C4-2B (cell line): ENCODE results near the gene GMPR2.

Experiments
- H3K27ac ChIP-seq: fragments of 450-650 bp; 2 replicates; pipeline ENCODE4 v1.5.1; 2017
- CTCF ChIP-seq: fragments of 450-650 bp; conservative IDR thresholded peaks from 2 replicates; pipeline ENCODE4 v1.5.1; 2017; ENCODE audit warnings: mild to moderate bottlenecking
- ZFX ChIP-seq: fragments of 450-650 bp; IDR thresholded peaks from 2 replicates; pipeline ENCODE4 v1.6.1; 2017

GMPR2 gene

DNA sequence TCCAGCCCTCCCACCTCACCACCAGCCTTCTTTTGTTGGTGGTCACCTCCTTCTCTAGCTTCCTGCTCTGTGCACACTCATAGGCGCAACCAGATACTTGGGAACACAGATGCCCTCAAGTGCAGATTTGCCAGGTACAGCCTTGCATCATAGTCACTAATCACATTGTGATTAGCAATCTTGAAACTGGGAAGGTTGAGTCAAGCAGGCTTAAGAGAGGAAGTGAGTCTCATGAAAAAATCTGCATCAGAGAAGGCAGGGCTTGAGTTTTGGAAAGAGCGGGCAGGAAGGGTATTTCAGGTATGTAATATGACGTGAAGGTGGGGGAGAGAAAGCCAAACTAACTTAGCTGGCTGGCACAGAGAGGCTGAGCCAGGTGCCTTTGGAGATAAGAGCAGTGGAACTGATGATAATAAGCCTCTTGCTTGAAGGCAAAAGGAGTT is 41.4 kb downstream of the GMPR2 start:
- TF ChIP-seq CTCF, result no peak
- TF ChIP-seq ZFX, result no peak
- no peak overlapping the region for H3K27ac ChIP-seq

GRCh38 chr14:24277071-24277470 is 44.3 kb downstream of the GMPR2 start:
- no peak overlapping the region for H3K27ac ChIP-seq
- TF ChIP-seq ZFX (no peak), CTCF (no peak)

DNA sequence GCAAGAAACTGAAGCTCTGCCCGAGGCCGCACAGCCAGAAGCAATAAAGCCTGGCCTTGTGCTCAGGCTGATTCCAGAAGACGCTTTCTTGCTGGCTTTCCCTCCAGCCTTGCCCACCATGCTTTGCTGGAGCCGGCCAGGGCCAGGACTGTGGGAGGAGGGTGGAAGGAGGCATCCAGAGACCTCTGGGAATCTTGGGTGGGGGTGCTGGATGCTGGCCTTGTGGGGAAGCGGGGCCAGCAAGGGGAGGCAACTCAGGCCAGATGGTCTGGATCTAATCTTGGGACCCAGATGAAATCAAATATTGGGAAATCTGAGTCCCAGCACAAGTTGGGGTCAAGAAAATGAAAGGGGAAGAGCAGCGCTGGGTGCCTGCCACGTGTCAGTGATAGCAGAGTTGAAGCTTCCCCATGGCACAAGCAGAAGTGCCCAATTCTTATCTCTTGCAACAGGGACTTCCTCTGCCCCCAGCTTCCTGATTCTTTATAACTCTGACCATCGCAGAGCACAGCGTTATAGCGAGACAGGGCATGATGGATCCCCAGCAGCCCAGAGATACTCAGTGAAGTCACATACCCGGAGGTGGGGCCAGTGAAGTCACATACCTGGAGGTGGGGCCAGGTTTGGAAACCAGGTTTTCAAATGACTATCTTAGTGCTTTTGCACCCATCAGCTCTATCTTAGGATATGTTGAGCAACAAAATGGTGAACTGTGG is 45.0 kb downstream of the GMPR2 start:
- TF ChIP-seq ZFX (no peak), CTCF (no peak)
- no peak overlapping the region for H3K27ac ChIP-seq

- H3K27ac ChIP-seq, result no peak overlapping the region
These were observed 45.7 kb downstream of the GMPR2 start for GRCh38 chr14:24278424-24278823.

DNA sequence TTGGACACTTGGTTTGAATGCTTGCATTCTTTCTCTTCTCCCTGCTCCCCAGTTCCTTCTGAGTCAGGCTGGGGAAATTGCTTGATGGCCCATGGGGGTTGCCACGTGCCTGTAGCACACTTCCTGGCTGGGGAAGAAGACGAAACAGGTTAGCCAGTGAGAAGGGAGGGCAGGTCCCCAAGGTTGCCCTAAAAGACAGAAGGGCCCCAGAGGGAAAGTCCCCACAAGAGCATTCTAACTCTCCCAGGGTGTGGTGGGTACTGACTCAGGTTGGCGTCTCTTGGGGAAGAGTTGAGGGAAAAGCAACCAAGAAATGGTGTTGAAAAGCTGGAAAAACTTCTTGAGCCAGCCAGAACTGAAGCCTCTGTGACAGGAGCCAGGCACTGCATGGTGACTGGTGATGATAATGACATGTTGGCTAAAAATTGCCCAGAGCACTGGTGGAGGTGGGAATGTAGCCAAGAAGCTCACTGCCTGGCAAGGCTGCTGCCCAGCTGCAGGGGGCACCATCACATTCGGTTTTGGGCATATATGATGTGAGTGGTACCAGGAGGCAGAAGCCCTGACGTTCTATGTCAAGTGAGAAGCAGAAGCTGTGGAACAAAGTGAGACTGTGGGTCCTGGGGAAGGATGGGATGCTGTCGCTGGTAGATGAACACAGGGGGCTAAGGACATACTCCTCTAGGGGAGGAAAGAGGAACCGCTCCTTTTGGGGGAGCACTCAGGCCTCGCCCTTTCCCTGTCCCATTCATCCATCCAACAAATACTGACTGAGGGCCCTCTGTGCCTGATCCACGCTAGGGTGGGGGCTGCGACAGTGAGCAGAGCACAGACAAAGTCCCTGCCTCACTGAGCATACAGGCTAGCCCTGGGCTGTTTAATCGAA is 46.8 kb downstream of the GMPR2 start:
- H3K27ac ChIP-seq, result no peak overlapping the region
- no peak for TF ChIP-seq ZFX
- TF ChIP-seq CTCF, result no peak; the same call in 1 of the 2 replicates

More at GRCh38 chr14:24278424-24278823, 45.7 kb downstream of the GMPR2 start:
- TF ChIP-seq ZFX (no peak), CTCF (no peak)

DNA sequence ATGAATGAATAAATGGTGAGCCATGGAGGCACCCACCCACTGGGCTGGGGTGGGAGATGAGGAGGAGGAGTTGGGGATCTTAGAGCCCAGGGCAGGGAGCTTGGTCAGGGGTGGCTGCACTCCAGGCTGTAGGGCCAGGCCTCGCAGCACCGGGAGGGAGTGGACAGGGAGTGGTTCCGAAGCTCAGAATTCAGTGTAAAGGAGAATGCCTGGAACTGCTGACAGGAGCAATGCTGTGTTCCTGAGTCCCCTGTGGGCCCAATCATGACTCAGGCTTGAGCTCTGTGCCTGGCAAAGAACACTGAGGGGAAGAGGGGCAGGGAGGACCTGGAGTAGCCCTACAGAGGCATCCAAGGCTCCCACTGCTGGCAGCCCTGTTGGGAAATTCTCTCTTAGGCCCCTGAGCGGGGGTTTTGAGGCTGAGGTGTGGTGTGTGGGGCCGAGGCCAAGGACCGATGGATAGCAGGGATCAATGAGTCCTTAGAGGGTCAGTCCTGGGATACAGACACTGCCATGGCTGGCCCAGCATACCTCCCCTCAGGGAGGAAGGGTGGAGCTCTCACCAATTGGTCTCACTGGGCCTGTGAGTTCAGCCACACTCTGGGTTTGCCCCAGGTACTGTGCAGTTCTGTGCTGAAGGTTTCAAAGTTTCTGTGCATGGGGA is 48.2 kb downstream of the GMPR2 start:
- no peak overlapping the region for H3K27ac ChIP-seq

More for the DNA sequence above, 48.2 kb downstream of the GMPR2 start:
- no peak for TF ChIP-seq CTCF
- no peak for TF ChIP-seq ZFX
